RPMI7951 (cell line): ENCODE data around the gene SEC24D. TPM values are rescaled to one million over a fixed set of nuclear protein-coding genes. Genes with fewer than 3 reads are reported as not detected.

Source experiments
- DNase-seq: peaks from one replicate; pipeline ENCODE4 v3.0.0-alpha.2; 2012; ENCODE audit warnings: low read depth
- total RNA-seq: library from RNA; depleted of rRNA; stranded (reverse); fragments of >200 nt; shearing (Covaris generic); gene quantifications from 2 replicates; pipeline ENCODE4 v1.2.3, GENCODE V29; 2014

Gene SEC24D
- total RNA-seq, 1 experiment from 2014 or later = 88.3 TPM

DNA sequence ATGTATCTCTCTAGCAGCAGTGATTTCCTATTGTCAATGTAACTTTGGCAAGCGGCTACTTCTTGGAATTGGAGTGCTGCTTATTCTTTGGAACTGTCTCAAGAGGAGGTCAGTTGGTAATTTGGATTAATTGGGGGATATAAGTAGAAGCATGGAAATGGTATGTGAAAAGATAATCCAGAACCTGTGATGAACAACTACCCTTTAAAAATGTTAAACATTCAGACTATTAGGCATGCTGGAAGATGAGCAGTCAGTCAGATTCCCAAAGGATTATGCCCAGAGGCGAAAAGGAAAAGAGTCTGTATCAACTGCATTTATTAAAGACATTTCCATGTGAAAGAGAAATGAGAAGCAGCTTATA is 62.5 kb downstream of the SEC24D start:
- DNase-seq = no peak

DNA sequence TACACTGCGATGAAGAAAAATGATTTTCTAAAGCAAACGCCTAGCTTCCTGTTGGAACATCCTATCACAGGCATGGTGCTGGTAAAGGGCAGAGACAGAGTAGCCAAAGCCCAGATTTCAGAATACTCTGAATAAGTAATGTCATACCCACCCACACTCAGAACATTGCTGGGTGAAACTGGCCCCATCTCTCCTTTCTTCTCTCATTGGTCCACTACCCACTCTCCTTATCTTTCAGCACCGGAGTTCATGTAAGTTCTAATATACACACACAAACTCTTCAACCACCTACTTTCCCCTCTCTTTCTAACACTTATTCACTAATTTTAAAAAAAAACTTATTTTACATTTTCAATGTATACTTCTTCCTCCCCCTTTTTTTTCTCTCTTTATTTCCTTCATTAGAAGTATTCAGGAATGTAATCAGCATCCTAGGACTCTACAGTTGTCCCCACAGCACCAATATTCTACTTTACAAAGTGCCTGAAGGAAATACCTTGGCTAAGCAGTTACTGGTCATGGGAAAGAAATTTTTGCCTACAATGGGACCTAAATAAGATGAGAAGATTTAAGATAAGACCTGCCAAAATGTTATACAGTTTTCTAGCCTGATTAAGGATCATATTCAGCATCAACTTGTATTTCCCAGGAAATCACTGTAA is 63.0 kb downstream of the SEC24D start:
- no peak for DNase-seq

DNA sequence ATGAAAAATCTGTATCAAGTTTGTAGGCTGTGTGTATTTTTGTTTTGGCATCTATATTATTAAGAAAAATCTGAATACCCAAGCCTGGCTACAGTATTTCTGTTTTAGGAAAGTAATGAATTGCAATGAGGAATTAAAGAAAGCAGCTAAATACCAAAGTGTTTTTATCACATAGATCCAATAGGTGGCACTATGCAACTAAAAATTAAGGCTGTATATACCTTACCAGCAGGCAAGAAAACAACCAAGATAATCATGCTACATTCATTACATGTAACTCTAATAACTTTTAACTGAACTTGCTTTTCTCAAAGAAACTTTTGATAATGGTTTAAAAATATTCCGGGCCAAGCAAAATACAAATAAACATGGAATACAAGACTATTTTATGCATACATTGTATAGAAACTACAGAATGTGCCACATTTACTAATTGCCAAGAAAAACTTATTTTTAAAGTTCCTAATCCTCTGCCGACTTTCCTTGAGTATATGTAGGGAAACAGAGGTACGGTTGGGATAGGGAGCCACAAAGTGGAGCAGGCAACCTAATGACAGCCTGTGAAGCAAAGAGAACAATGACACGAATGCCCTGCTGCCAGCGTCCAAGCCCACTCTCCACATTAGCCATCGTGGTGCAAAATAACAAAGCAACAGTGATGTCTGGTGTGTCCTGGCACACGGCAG is 63.7 kb downstream of the SEC24D start:
- peak; percentile 46 for DNase-seq

DNA sequence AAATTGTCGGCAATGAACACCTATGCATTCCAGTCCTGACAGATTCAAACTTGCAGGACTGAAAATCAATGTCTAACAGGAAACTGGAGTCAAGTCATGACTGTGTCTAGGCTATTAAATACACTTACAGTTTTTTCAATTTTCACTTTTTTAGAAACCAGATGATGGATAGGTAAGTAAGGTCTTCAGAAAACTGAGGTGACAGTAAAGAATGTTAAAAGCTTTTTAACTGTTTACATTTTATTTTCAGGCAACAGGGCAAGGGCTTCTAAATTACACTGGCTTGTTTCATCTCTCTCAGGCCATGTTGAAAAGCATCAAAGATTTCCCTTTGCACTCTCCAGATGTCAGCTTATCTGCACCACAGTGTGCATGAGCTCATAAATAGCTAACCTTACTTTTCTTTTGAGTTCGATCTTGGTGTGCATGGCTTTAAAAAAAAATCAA is 65.2 kb downstream of the SEC24D start:
- no peak for DNase-seq

DNA sequence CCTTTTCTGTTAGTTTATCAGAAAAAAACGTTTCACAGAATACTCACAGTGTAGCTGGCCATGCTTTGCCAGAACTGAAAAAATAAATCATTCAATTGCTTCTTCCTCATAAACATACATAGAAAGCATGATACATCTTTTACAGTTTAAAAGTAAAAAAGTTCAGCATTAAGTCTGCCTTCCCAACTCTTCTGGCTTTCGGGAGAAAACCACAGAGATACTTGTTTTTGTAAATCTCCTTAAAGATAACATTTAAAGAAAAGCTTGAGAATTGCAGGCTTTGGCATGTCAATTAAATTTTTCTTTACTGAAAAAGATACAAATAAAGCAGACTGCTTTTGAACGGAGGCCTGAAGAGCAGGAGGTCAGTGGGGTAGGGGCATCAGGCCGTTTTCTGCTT is 66.8 kb downstream of the SEC24D start:
- DNase-seq = no peak

DNA sequence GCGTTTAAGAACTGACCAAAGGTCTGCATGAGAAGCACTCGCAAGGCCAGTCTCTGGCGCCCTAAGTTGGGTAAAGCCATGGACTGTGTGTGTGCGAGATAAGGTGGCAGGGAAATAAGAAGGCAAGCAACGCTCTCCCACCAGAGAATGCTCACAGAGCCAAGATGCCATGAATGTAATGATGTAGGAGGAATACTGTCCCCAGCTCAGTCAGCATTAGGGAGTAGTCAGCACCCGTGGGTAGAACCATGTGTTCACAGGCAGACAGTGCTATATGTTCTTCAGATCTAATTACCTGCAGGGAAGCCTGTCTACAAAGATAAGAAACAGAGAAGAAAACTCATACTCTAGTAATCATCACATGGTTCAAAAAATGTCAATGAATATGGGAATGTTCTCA is 68.8 kb downstream of the SEC24D start:
- DNase-seq = no peak

DNA sequence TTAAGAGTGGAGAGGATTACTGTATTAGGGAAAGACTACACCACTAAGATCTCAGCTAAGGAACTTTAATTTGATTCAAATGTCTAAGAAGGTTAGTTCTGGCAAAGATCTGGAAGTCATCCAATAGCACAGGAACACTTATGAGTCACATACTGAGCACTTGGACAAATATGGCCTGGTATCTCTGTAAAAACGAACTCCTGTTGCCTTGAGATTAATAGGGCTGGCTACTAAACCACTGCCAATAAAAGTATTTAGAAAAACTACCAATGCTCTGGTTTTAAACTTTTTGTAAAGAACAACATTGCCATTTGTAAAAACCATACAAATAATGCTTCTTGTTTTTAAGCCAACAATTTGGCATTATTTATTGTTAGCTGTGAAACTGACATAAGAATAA is 70.5 kb downstream of the SEC24D start:
- peak; percentile 94 for DNase-seq

DNA sequence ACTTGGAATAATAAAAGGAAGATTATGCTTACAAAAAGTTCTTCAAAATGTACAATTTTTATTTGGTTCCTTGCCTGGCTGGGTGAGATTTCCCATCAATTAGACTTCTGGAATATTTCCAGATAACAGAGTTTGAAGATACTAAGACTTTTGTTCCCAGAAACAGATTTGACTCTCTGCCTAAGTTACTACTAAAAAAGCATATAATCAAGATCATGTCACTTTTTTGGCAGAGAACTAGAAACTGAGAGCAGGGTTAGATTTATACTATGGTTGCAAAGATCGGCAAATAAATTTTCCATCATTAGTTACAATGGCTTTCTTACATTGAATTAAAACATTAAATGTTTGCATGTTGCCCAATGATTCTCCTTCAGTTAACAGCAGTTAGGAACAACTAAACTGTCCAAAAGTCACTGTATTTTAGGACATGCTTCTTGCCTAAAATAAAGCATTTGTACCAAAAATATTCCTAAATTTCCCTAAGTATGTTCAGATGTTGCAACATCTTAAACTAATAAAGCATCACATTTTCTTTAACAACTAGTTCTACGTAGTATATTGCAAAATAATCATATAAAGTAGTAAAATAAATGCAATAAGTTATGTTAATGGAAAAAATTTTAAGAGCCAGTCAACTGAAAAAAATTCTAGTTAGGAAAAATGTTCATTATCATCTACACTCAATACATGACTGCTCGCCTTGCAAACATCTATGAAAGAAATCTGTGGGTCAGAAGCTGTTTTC is 73.0 kb downstream of the SEC24D start:
- no peak for DNase-seq

DNA sequence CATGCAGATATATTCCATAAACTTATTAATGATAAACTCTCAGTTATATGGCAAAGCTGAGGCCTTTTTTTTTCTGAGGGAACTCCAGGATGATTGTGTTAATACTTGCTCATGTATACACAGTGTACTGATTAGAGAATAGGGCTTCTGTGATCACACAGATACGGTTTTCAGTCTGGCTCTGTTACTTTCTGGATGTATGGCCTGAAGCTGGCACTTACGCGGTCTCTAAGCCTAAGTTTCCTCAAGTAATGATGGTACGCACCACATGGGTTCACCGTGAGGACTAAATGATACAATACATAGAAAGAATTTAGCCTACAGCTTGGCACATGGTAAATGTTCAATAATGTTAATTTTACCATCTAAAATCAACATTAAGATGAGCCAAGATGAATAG is 73.8 kb downstream of the SEC24D start:
- DNase-seq = no peak

DNA sequence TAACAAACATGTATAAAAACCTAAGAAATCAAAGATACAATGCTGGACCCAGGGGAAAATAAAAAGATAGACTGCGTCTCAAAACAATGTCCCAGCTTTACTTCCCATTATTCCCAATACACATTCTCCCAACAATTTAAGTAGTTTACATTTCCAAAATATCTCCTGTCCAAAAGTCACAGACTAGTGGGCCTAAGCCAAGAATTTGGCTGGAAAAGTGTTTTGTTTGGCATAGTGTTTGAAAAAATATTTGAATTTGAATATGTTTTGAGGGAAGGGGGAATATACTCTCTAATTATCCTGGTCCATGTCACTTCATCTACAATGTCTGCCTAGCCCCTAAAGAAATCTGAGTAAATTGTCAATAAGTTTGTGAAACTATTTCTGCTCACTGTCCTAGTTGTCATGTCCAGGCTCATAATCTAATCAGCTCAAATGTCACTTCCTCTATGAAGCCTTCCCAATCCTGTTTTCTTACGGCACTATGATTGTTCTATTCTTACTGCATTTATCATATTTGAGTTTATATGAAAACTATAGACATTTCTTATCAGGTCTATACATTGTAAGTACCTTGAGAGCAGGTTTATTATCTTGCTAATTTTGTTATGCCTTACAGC is 74.4 kb downstream of the SEC24D start:
- no peak for DNase-seq

DNA sequence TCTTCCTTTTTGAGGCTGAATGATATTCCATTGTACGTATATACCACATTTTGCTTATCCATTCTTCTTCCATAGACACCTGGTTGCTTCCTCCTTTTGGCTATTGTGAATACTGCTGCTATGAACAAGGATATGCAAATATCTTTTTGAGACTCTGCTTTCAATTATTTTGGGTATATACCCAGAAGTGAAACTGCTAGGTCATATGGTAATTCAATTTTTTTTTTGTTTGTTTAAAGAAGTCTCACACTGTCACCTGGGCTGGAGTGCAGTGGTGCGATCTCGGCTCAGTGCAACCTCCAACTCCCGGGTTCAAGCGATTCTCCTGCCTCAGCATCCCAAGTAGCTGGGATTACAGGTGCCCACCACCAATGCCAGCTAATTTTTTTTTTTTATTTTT is 75.4 kb downstream of the SEC24D start:
- no peak for DNase-seq

DNA sequence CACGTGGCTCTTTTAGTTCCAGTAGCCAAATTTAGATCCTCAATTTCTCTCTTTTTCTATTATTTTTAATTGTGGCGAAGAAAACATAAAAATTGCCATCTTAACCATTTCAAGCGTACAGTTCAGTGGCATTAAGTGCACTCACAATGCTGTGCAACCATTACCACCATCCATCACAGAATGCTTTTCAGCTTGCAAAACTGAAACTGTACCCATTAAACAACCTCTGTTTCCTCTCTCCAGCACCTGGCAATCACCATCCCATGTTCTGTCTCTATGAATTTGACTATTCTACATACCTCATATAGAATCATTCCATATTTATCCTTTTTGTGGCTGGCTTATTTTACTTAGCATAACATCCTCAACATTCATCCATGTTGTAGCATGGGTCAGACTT is 75.8 kb downstream of the SEC24D start:
- no peak for DNase-seq

DNA sequence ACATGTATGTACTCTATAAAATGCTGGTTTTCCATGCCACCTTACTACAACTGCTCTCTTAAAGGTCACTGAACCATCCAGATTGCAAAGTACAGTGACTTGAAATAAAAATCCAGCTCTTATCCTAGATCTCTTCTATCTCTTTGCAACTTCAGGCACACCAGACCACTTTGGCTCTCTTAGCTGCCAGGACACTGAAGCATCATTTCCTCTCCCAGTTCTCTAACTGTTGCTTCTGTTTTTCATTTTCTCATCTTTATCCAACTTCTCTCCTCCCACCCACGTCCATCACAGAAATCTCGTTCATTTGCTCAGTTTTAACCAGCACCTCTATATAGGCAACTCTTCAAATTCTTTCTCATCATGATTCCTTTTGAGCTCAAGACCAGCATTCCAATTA is 76.4 kb downstream of the SEC24D start:
- DNase-seq = no peak

DNA sequence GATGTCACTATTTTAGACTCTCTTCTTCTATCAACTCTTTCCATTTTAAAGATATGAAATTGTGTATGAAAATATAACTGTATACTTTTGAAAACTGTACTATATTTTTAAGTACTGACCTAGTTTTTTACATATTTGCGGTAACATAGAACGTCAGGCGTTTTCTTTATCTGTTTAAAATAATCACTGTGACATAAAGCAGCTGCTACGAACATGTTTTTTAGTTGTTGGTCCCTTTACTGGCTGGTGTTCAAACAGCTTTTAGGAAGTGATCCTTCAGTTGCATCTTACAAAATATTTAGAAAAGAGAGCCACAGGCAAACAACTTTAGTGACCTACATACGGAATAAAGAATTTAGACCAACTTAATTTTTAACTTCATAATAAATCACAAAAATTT is 77.6 kb downstream of the SEC24D start:
- DNase-seq = no peak

DNA sequence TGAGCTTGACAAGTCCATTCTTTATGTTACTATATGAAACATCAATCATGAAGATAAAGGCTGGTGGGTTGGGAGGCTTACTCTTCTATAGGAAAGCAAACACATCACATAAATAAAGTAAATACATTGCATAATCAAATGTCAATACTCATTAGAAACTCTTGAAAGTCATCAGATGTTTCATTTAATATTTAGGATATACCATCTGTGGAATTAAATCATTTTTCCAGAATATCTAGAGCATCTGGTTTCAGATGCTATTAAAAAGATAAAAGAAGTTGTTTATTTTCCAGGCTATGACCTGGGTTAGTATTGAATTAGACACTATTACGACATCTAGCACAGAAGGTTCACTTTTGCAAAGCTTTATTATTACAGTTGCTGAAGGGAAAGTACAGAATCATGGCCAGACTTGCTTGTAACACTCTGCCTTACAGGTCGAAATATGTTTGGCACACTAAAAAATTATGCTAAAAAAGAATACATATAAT is 78.1 kb downstream of the SEC24D start:
- no peak for DNase-seq

DNA sequence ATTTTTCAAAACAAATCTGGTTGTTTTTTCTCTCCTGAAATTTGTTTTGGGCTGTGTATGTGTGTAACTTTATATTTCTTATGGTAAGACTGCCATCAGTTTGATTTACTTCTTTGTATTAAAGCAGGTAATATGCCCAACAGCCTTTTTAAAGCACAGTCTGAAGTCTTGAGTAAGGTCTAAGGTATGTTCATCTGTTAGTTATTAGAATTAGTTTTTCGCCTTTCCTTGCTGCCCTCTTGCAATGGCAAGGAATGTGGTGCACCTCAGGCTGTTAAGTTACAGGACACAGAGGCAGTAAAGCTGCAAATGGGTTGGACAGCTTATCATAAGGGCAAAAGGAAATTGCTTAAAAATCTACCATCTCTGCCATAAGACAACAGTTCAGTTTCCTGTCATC is 79.0 kb downstream of the SEC24D start:
- DNase-seq = no peak

DNA sequence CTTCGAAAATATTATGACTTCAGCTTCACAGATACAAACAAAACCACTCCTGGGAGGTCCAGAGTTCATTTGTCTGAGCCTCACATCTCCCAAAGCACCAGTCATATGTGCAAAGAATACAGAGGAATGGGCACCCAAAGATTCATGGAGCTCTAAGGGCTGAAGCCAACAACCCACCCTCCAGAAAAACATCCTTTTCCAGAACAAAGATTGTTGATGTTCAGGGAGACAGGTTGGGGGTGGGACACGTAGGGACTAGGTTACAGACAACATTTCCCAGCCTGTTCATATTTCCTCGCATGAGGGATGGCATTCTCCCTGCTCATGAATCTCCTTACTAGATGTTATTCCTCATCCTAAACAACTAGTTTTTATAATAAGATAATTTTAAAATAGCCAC is 79.5 kb downstream of the SEC24D start:
- no peak for DNase-seq

DNA sequence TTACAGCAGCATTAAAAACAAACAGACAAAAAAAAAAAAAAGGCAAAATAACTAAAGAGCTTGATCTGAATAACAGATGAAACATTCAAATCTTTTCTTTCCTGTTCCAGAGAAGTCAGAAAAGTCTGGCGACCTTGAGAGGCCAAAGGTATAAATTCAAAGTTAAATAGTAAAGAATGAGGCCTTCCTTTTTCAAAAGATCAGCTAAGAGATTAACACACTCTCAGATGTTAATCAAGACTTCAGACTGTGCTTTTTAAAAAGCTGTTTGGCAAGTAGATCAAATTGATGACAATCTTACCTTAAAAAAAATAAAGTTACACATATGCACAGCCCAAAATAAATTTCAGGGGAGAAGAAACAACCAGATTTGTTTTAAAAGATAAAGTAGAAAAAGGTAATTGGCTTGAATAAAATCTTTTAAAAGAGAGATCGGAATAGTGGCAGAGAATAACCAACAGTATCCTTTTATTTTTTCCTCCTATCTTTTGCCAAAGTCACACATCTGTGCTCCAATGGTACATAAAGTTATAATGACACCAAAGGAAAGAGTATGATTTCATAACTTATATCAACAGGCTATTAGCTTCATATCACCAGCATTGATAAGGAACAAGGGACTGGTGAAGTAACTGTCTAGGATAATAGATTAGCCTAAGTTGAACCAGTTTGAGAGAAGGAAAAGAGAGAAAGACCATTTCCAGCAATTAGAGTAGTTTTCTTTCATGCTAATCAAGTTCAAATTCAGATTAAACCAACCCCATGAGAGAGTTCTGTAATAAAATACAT is 80.3 kb downstream of the SEC24D start:
- DNase-seq = no peak

DNA sequence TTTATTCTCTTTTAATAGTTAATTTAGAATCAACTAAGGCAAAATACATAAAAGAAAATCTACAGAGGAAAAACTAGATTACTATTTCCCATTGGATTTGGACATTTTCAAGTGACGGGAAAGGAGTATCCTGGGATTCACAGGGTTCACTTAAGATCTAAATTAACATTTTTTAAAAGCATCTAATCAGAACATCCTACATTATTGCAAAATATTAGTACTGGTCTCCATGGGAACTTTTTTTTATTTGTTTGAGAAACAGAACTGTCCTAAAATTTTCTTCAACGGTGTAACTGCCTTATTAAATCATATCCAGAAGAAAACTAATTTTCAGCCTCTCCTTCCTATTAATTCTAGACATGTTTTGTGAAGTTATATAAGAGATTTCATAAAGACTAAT is 81.0 kb downstream of the SEC24D start:
- no peak for DNase-seq

DNA sequence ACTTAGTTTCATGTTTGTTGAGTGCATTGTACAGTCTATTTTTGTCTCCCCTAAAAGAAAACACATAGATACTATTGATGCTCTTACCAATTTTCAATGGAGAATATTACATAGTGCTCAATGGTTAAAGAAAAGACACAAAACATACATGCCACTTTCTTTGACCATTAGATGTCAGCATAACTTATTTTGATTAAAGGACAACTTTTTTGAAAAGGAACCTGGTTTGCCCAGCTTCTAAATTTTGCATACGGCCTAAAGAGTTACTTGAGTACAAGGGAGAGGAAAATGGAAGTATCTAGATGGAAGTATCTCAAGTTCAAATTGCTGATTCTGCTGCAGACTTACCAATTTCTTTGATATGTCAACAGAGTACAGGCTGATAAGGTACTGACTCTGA is 82.2 kb downstream of the SEC24D start:
- DNase-seq = no peak

DNA sequence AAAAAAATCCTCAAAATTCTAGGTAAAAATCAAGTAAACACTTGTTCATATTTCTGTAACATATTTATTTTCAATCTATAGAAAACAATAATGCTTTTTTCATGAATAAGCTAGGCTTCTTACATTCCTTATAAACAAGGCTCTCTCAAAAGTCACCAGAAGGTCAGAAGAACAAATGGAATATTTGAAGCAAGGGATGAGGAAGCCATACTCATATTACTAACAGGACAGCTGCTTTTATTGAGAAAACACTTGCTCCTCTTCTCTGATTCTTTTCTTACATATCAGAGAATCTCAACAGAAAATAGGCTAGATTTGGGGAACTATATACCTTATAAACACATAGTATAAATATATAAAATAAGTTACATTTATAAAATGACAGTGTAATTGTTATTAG is 82.8 kb downstream of the SEC24D start:
- no peak for DNase-seq

DNA sequence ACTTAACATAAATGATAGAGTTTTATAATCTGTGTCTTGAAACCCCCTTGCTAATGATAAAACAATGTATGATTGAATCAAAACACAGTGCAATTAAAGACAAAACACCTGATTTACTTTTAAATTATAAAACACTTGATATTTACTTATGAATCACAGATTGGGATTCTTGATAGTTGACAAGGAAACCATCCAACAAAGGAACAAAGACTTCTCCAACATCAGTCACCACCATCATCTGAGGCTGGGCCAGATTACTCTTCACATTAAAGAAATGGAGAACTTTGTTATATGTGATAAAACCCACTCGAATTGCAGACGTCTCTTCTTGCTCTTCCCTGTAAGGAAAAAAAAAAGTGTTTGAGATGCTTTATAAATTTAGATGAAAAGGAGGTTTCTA is 83.4 kb downstream of the SEC24D start:
- no peak for DNase-seq
